Measurements from ENCODE around the gene HECTD4.
A peak's percentile ranks its signal among the peaks of the same experiment; 100 is the strongest.

Gene HECTD4

DNA sequence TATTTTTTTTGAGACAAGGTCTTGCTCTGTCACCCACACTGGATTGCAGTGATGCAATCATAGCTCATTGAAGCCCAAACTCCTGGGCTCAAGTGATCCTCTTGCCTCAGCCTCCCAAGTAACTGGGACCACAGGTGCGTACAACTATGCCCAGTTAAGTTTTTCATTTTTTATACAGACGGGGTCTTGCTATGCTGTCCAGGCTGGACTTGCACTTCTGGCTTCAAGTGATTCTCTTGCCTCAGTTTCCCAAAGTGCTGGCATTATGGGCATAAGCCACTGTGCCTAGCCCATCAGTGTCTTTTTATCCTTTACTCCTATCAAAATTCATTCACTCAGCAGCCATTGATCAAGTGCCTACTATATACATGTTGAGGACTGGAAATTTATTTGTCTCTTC lies 45.5 kb upstream of the HECTD4 start:
- peaks cover 89% of the 10 kb centered on the region for H3K79me2 ChIP-seq (ENCODE audit: insufficient read depth, low read length)
- H3K27me3 ChIP-seq (ENCODE audit: insufficient read depth, low read length, poor library complexity, severe bottlenecking) = no peaks in the 10 kb centered on the region
- TF ChIP-seq EZH2phosphoT487 (IDR thresholded peaks at IDR 0.05; ENCODE audit: borderline replicate concordance) = no peak
- TF ChIP-seq, protein P1, sequence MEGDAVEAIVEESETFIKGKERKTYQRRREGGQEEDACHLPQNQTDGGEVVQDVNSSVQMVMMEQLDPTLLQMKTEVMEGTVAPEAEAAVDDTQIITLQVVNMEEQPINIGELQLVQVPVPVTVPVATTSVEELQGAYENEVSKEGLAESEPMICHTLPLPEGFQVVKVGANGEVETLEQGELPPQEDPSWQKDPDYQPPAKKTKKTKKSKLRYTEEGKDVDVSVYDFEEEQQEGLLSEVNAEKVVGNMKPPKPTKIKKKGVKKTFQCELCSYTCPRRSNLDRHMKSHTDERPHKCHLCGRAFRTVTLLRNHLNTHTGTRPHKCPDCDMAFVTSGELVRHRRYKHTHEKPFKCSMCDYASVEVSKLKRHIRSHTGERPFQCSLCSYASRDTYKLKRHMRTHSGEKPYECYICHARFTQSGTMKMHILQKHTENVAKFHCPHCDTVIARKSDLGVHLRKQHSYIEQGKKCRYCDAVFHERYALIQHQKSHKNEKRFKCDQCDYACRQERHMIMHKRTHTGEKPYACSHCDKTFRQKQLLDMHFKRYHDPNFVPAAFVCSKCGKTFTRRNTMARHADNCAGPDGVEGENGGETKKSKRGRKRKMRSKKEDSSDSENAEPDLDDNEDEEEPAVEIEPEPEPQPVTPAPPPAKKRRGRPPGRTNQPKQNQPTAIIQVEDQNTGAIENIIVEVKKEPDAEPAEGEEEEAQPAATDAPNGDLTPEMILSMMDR (conservative IDR thresholded peaks at IDR 0.05; ENCODE audit: low read length) = no peak
- no peaks in the 10 kb centered on the region for H3K9me3 ChIP-seq (ENCODE audit: insufficient read depth, low read depth, low read length)
- no peaks in the 10 kb centered on the region for H3F3A ChIP-seq (ENCODE audit: low read depth)
- H3K9me2 ChIP-seq (replicated peaks; ENCODE audit: low read depth, low read length) = no peaks in the 10 kb centered on the region
- H3K4me1 ChIP-seq (ENCODE audit: insufficient read depth, low read length, poor library complexity, severe bottlenecking) = peaks cover 23% of the 10 kb centered on the region
- no peaks in the 10 kb centered on the region for H3K36me3 ChIP-seq (ENCODE audit: insufficient read depth, low read length)
- no peak overlapping the region for H3K4me3 ChIP-seq (ENCODE audit: low read length, poor library complexity, severe bottlenecking)
- H3K9ac ChIP-seq (ENCODE audit: low read depth, low read length, poor library complexity, severe bottlenecking) = no peak overlapping the region
- no peak overlapping the region for H3K4me2 ChIP-seq (ENCODE audit: low read depth, low read length, poor library complexity, severe bottlenecking)
- H2AFZ ChIP-seq (ENCODE audit: low read length) = no peak overlapping the region
- H4K20me1 ChIP-seq (ENCODE audit: insufficient read depth, low read length, poor library complexity, severe bottlenecking) = peaks cover 37% of the 10 kb centered on the region

DNA sequence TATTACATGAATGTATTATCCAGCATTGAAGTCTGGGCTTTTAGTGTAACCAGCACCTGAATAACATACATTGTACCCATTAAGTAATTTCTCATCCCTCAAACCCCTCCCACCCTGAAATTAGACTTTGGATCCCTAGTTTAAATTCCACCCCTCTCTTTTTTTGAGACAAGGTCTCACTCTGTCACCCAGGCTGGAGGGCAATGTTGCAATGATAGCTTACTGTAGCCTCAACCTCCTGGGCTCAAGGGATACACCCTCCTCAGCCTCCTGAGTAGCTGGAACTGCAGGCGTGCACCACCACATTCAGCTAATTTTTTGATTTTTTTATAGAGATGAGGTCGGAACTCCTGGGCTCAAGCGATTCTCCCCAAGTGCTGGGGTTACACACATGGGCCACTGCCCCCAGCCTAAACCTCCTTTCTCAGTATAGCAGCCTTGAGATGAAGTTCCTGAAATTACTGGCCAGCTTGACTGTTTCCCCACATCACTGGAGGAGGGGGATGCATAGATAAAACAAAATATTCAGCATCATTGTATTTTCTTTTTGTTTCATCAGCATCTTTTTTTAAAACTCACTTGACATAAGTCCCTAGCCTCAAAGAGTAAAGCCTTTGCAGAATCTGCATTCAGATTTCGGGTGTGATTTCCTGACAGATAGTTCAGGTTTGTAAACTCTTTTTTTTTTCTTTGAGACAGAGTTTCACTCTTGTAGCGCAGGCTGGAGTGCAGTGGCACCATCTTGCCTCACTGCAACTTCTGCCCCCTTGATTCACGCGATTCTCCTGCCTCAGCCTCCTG lies 43.6 kb upstream of the HECTD4 start:
- Histone ChIP-seq H3K9me3 (ENCODE audit: insufficient read depth, low read depth, low read length) (no peaks in the 10 kb centered on the region), H3K4me1 (ENCODE audit: insufficient read depth, low read length, poor library complexity, severe bottlenecking) (peaks cover 31% of the 10 kb centered on the region), H3K9ac (ENCODE audit: low read depth, low read length, poor library complexity, severe bottlenecking) (no peak overlapping the region), H4K20me1 (ENCODE audit: insufficient read depth, low read length, poor library complexity, severe bottlenecking) (peaks cover 49% of the 10 kb centered on the region), H3K36me3 (ENCODE audit: insufficient read depth, low read length) (no peaks in the 10 kb centered on the region), H3F3A (ENCODE audit: low read depth) (no peaks in the 10 kb centered on the region), H3K9me2 (replicated peaks; ENCODE audit: low read depth, low read length) (no peaks in the 10 kb centered on the region), H3K4me2 (ENCODE audit: low read depth, low read length, poor library complexity, severe bottlenecking) (peak overlapping the region; percentile 91), H2AFZ (ENCODE audit: low read length) (no peak overlapping the region), H3K27me3 (ENCODE audit: insufficient read depth, low read length, poor library complexity, severe bottlenecking) (no peaks in the 10 kb centered on the region), H3K79me2 (ENCODE audit: insufficient read depth, low read length) (peaks cover 92% of the 10 kb centered on the region), H3K4me3 (ENCODE audit: low read length, poor library complexity, severe bottlenecking) (no peak overlapping the region)
- no peak for TF ChIP-seq EZH2phosphoT487 (IDR thresholded peaks at IDR 0.05; ENCODE audit: borderline replicate concordance)
- TF ChIP-seq, protein P1 (conservative IDR thresholded peaks at IDR 0.05; ENCODE audit: low read length) = no peak

DNA sequence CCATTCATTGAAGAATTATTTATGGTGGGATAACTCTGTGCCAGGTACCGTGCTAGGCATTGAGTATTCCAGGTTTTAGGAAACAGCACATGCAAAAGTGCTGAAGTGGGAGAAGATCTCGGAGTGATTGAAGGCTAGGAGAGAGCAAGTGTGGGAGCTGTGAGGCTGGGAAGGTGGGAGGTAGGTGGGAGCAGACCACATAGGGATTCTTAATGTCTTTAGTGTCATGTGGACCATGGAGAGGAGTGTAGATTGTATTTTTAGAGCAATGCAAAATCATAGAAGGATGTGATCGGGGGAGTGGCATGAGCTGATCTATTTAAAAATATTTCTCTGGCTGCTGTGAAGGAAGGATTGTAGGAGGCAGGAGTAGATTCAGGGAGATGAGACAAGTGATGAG lies 41.9 kb upstream of the HECTD4 start:
- H3K4me2 ChIP-seq (ENCODE audit: low read depth, low read length, poor library complexity, severe bottlenecking) = peak overlapping the region; percentile 91
- no peaks in the 10 kb centered on the region for H3K27me3 ChIP-seq (ENCODE audit: insufficient read depth, low read length, poor library complexity, severe bottlenecking)
- no peaks in the 10 kb centered on the region for H3K9me3 ChIP-seq (ENCODE audit: insufficient read depth, low read depth, low read length)
- no peak overlapping the region for H2AFZ ChIP-seq (ENCODE audit: low read length)
- no peaks in the 10 kb centered on the region for H3F3A ChIP-seq (ENCODE audit: low read depth)
- H3K4me3 ChIP-seq (ENCODE audit: low read length, poor library complexity, severe bottlenecking) = peak overlapping the region; percentile 30
- no peaks in the 10 kb centered on the region for H3K36me3 ChIP-seq (ENCODE audit: insufficient read depth, low read length)
- no peak overlapping the region for H3K9ac ChIP-seq (ENCODE audit: low read depth, low read length, poor library complexity, severe bottlenecking)
- peaks cover 42% of the 10 kb centered on the region for H3K4me1 ChIP-seq (ENCODE audit: insufficient read depth, low read length, poor library complexity, severe bottlenecking)
- TF ChIP-seq, protein P1 (conservative IDR thresholded peaks at IDR 0.05; ENCODE audit: low read length) = no peak
- TF ChIP-seq EZH2phosphoT487 (IDR thresholded peaks at IDR 0.05; ENCODE audit: borderline replicate concordance) = no peak
- peaks cover 94% of the 10 kb centered on the region for H3K79me2 ChIP-seq (ENCODE audit: insufficient read depth, low read length)
- no peaks in the 10 kb centered on the region for H3K9me2 ChIP-seq (replicated peaks; ENCODE audit: low read depth, low read length)
- peaks cover 57% of the 10 kb centered on the region for H4K20me1 ChIP-seq (ENCODE audit: insufficient read depth, low read length, poor library complexity, severe bottlenecking)

Data from Loucy (cell line).